Activated T-cell treated with anti-CD3 and anti-CD28 coated beads, Interleukin-2, amount 50 U/mL, for 4 hours (primary cell): ENCODE data around the gene SALL3. TPM values are rescaled to one million over a fixed set of nuclear protein-coding genes. Genes with fewer than 3 reads are reported as not detected.
A peak's percentile ranks its signal among the peaks of the same experiment; 100 is the strongest.

Source experiments
- ATAC-seq, 2 donors: fragments of 200-7000 bp; cut with Tn5 transposase; one replicate each; pipeline ENCODE4 v1.10.0; 2021
- DNase-seq: peaks from one replicate; pipeline ENCODE4 v3.0.0-alpha.2; 2020
- H3K27me3 Mint-ChIP-seq: one replicate; pipeline ENCODE4 v1.8.0; 2021; ENCODE audit warnings: low read depth, mixed read lengths
- H3K36me3 Mint-ChIP-seq: one replicate; pipeline ENCODE4 v1.8.0; 2022; ENCODE audit warnings: mixed read lengths; ENCODE audit not compliant: insufficient read depth
- H3K4me1 Mint-ChIP-seq: one replicate; pipeline ENCODE4 v1.8.0; 2021; ENCODE audit warnings: low read depth, mixed read lengths
- H3K4me3 Mint-ChIP-seq: one replicate; pipeline ENCODE4 v1.8.0; 2021; ENCODE audit warnings: mild to moderate bottlenecking, moderate library complexity, mixed read lengths
- H3K9me3 Mint-ChIP-seq: one replicate; pipeline ENCODE4 v1.8.0; 2021; ENCODE audit warnings: mixed read lengths
- total RNA-seq, 3 donors: library from RNA; stranded (reverse); gene quantifications; one replicate each; pipeline ENCODE4 v1.2.1, GENCODE V29; 2021

The SALL3 gene
- total RNA-seq, 3 donors from 2014 or later: not detected

- no peaks in the 10 kb centered on the region for H3K36me3 Mint-ChIP-seq
- no peaks in the 10 kb centered on the region for H3K9me3 Mint-ChIP-seq
- H3K4me1 Mint-ChIP-seq: peaks cover 7% of the 10 kb centered on the region
- peaks cover 64% of the 10 kb centered on the region for H3K27me3 Mint-ChIP-seq
- no peak for ATAC-seq
- DNase-seq: no peak
- H3K4me3 Mint-ChIP-seq: no peak overlapping the region
Observed at GRCh38 chr18:78971511-78972245, 7.9 kb upstream of the SALL3 start.

DNA sequence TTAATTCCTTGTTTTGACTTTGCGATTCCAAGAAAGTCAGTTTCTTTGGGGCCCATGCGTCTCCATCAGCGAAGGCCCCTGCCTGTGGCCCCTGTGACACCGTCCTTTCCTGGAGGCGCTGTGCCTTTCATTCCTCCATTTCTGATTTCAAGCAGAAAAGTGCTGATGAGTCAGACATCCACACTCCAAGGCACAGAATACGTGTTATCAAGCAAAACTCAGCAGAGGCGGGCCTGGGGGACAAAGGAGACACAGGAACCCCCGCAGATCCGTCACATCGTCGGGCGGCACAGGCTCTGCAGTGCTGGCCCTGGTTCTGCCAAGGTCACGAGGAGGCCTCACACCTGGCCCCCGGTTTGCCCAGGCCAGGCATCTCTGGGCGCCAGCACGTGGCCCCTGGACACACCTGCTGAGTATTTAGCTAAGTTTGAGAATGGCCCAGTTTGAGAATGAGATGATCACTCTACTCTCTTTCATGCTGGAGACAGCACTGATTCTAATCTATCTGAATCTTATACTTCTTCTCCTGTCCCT, 7.2 kb upstream of the SALL3 start:
- H3K27me3 Mint-ChIP-seq: peaks cover 70% of the 10 kb centered on the region

DNA sequence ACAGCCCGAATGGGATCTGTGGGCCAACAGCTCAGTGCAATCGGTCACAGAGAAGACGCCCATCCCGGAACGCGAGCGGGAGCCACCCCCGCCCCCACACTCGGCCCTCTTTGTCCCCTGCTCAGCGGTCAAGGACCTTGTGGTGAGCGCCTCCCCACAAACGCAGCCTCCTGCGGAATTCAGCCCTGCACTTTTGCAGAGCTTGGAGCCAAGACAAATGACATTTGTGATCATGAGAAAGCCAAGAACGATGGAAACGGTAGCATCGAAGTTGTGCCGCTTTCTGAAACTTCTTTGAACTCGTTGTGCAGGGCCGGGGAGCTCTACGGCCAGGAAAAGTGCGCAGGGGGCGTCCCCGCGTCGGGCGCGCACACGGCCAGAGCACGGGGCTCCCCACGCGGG, 6.7 kb upstream of the SALL3 start:
- no peak overlapping the region for H3K4me3 Mint-ChIP-seq
- DNase-seq (no peak), ATAC-seq (no peak)
- peaks cover 10% of the 10 kb centered on the region for H3K4me1 Mint-ChIP-seq
- H3K36me3 Mint-ChIP-seq: no peaks in the 10 kb centered on the region
- H3K27me3 Mint-ChIP-seq: peaks cover 70% of the 10 kb centered on the region
- H3K9me3 Mint-ChIP-seq: no peaks in the 10 kb centered on the region

More for the DNA sequence above, 7.2 kb upstream of the SALL3 start:
- DNase-seq (no peak), ATAC-seq (no peak)
- Mint-ChIP-seq H3K4me1 (peaks cover 8% of the 10 kb centered on the region), H3K4me3 (no peak overlapping the region), H3K36me3 (no peaks in the 10 kb centered on the region), H3K9me3 (no peaks in the 10 kb centered on the region)

DNA sequence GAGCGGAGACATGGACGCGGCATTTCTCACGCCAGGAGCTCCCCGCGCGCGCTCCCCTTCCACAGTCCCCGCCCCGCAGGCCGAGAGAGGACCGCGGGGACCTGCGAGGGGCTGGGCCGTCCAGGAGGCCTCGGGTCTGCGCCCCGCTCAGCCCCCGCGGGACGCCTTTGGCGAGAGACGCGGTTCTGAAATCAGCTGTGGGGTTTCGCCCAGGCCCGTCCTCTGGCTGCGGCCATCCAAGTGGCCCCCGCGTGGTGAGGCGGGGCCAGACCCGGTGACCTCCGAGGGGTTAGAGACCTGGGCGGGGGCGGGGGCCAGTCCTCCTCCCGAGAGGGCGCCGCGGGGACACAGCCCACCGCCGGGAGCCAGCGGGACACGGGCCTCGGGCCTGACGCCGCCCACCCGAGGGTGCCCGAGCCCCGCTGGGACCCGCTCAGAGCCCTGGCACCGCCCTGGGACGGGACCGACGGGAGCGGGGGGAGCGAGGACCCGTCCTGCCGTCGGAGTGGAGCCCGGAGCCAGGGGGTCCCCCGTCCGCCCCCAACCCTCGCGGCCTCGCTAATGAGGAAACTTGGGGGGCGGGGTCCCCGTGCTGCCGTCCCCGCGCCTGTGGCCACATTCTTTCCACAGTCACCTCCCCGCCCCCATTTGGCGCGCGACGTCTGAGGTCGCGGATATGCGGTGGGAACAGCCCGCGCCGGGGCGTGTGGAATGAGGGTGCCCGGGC, 6.1 kb upstream of the SALL3 start:
- H3K4me3 Mint-ChIP-seq: no peak overlapping the region
- H3K4me1 Mint-ChIP-seq: peaks cover 12% of the 10 kb centered on the region
- H3K9me3 Mint-ChIP-seq: no peaks in the 10 kb centered on the region
- peaks cover 75% of the 10 kb centered on the region for H3K27me3 Mint-ChIP-seq
- peak in 1 of 2 donors; percentile 37 for ATAC-seq
- no peak for DNase-seq
- H3K36me3 Mint-ChIP-seq: no peaks in the 10 kb centered on the region

DNA sequence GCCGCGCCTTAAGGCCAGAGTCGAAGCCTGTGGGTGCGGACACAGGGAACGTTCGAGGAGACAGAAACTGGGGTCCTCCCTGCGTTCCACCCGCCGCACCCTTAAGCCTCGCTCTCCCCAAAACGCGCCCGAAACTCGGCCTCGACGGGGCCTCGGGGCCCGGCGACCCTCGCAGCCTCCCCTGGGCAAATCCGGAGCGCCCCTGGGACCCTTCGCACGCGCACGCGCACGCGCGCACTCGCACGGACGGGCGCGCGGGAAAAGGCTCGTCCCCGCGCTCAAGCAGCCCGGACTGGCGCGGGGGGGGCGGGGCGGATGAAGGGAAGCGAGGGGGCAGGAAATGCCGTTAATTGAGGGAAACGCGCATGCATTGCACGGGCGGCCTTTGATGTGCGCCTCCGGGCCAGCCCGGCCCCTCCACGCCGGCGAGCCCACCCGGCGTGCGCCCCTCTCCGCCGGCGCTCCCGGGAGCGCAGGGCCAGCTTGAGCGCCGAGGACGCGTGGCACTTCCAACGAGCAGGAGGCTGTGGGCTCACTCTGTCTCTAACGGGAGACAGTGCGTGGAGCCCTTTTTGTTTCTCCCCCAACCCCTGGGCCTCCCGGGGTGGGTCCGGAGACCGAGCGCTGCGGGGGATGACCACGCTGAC, 5.4 kb upstream of the SALL3 start:
- no peaks in the 10 kb centered on the region for H3K9me3 Mint-ChIP-seq
- H3K27me3 Mint-ChIP-seq: peaks cover 70% of the 10 kb centered on the region
- no peaks in the 10 kb centered on the region for H3K36me3 Mint-ChIP-seq
- peaks cover 12% of the 10 kb centered on the region for H3K4me1 Mint-ChIP-seq
- no peak overlapping the region for H3K4me3 Mint-ChIP-seq
- DNase-seq (no peak), ATAC-seq (no peak)

- Mint-ChIP-seq H3K36me3 (no peaks in the 10 kb centered on the region), H3K4me1 (peaks cover 12% of the 10 kb centered on the region), H3K9me3 (no peaks in the 10 kb centered on the region), H3K27me3 (peaks cover 64% of the 10 kb centered on the region), H3K4me3 (no peak overlapping the region)
- ATAC-seq (no peak), DNase-seq (no peak)
Observed at GRCh38 chr18:78975292-78975691, 4.3 kb upstream of the SALL3 start.

- ATAC-seq (no peak), DNase-seq (no peak)
- no peaks in the 10 kb centered on the region for H3K36me3 Mint-ChIP-seq
- peaks cover 59% of the 10 kb centered on the region for H3K27me3 Mint-ChIP-seq
- peaks cover 12% of the 10 kb centered on the region for H3K4me1 Mint-ChIP-seq
- no peaks in the 10 kb centered on the region for H3K9me3 Mint-ChIP-seq
- H3K4me3 Mint-ChIP-seq: no peak overlapping the region
Observed at GRCh38 chr18:78975699-78976335, 3.8 kb upstream of the SALL3 start.

DNA sequence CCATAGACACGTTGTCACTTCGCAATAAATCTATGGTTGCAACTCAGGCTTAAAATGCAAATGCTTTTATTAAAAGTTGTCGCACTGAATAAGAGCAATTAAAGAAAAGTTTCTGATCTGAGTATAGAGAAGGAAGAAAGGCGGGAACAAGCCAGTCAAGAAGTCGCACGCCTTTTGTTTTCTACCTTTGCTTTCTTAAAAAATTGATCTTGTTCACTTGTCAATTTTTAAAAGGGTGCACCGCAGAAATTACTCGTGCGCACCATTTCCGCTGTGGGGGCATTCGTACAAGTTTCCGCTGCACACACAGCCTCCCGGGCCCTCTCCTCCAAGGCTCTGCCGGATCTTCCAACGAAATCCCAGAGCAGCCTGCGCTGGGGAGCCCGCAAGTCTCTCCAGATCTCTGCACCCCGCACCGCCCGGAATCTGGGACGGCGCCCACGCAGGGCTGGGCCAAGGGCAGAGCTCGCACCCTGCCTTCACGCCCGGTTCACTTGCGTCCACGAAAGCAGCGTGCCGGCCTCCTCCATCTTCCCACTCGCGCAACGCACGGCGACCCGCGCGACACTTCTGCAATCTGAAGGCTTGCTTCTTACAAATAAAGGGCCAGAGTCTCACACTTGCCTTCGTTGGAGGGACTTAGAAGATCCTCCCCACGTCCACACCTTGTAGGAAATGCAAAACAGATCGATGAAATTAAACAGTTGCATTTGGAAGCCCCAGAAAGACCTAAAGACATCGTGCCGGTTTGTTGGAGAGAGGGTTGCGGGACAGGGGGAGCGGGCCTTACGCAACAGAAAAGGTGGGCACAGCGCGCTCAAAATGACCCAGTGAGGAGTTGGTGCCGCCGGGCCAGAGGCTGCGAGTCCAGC, 2.6 kb upstream of the SALL3 start:
- Mint-ChIP-seq H3K36me3 (no peaks in the 10 kb centered on the region), H3K4me1 (peaks cover 18% of the 10 kb centered on the region), H3K27me3 (peaks cover 57% of the 10 kb centered on the region), H3K4me3 (no peak overlapping the region), H3K9me3 (peaks cover 4% of the 10 kb centered on the region)
- ATAC-seq (no peak), DNase-seq (no peak)

GRCh38 chr18:78977637-78978348, 1.8 kb upstream of the SALL3 start:
- H3K4me3 Mint-ChIP-seq: peak overlapping the region; percentile 42
- H3K9me3 Mint-ChIP-seq: peaks cover 4% of the 10 kb centered on the region
- H3K36me3 Mint-ChIP-seq: no peaks in the 10 kb centered on the region
- DNase-seq (no peak), ATAC-seq (no peak)
- peaks cover 57% of the 10 kb centered on the region for H3K27me3 Mint-ChIP-seq
- H3K4me1 Mint-ChIP-seq: peaks cover 17% of the 10 kb centered on the region

- DNase-seq: no peak
- Mint-ChIP-seq H3K27me3 (peaks cover 56% of the 10 kb centered on the region), H3K36me3 (no peaks in the 10 kb centered on the region), H3K9me3 (peaks cover 4% of the 10 kb centered on the region), H3K4me3 (peak overlapping the region; percentile 37), H3K4me1 (peaks cover 14% of the 10 kb centered on the region)
- no peak for ATAC-seq
Observed at GRCh38 chr18:78978349-78979055, 1.1 kb upstream of the SALL3 start.

GRCh38 chr18:78979056-78979729, 425 bp upstream of the SALL3 start:
- peaks cover 4% of the 10 kb centered on the region for H3K9me3 Mint-ChIP-seq
- peaks cover 63% of the 10 kb centered on the region for H3K27me3 Mint-ChIP-seq
- DNase-seq: no peak
- ATAC-seq: peak in 1 of 2 donors; percentile 27
- peaks cover 14% of the 10 kb centered on the region for H3K4me1 Mint-ChIP-seq
- H3K4me3 Mint-ChIP-seq: no peak overlapping the region
- no peaks in the 10 kb centered on the region for H3K36me3 Mint-ChIP-seq

DNA sequence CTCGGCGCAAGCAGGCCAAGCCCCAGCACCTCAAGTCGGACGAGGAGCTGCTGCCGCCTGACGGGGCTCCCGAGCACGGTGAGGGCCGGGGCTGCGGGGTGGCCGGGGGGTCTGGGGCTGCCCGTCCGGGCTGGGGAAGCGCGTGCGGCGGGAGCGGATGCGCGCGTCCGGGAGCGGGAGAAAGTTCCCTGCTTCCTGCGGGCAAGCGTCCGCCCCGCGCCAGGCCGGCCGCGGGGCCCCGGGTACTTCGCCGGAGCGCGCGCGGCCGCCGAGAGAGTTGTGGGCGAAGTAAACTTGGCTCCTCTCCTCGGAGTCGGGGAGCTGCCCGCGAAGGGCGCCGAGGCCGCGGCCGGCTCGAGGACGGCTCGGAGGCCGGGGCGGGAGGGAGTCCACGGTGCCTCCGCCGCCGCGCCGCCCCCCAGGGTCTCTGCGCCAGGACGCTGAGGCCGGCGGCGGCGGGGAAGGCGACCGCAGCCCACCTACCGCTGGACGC, 707 bp downstream of the SALL3 start:
- Mint-ChIP-seq H3K9me3 (peaks cover 4% of the 10 kb centered on the region), H3K36me3 (no peaks in the 10 kb centered on the region), H3K27me3 (peaks cover 63% of the 10 kb centered on the region)

More for the DNA sequence above, 707 bp downstream of the SALL3 start:
- ATAC-seq: no peak
- Mint-ChIP-seq H3K4me1 (peaks cover 11% of the 10 kb centered on the region), H3K4me3 (no peak overlapping the region)
- no peak for DNase-seq
